Measurements from ENCODE around the gene USP22.
A peak's percentile ranks its signal among the peaks of the same experiment; 100 is the strongest.

USP22 gene

GRCh38 chr17:21002309-21003006, 40.4 kb downstream of the USP22 start:
- DNase-seq (ENCODE audit: low read depth in 3 of 3, low spot score in 1 of 3), result no peak

DNA sequence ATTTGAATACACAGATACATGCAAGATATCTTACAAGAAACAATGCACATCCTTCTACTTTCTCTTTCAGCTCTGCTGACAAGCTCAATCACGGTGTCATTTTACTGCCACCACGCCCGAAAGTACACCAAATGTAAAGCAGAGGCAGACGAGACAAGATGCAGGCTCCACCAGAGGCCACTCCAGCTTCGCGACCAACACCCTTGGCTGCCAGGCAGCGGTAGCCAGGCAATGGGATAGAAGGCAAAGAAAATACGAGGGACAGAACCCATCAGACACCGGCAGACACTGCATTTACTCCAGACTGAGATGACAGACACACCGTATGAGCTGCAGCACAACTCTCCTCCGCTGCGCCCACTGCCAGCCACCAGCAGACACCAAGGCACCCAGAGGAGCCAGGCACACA, 41.0 kb downstream of the USP22 start:
- no peak for DNase-seq (ENCODE audit: low read depth in 3 of 3, low spot score in 1 of 3)

GRCh38 chr17:21001111-21001812, 41.5 kb downstream of the USP22 start:
- DNase-seq (ENCODE audit: low read depth in 3 of 3, low spot score in 1 of 3), result no peak

GRCh38 chr17:20999841-21000532, 42.8 kb downstream of the USP22 start:
- DNase-seq (ENCODE audit: low read depth in 3 of 3, low spot score in 1 of 3), result no peak

GRCh38 chr17:20999044-20999573, 43.7 kb downstream of the USP22 start:
- no peak for DNase-seq (ENCODE audit: low read depth in 3 of 3, low spot score in 1 of 3)

DNA sequence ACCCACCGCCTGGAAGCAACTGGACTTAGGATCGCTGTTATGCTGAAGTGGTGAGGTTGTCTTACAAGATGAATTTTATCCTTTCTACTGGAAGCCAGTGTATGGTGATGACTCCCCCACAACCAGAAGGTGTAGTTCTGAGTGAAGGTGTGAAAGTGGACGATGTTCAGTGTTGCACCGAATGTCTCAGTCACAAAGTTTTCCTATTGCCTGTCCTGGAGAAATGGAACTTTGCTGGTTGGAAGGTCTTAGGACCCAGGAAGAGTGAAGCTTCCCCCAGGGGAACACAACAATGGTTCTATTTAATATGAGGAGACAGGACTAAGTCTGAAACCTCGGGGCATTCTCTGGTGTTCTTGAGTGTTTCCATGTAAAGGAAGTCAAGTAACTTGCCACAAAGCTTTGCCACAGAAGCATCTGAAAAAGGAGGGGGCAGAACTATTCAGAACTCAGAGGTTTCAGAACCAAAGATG, 44.2 kb downstream of the USP22 start:
- DNase-seq (ENCODE audit: low read depth in 3 of 3, low spot score in 1 of 3), result no peak

- DNase-seq (ENCODE audit: low read depth in 3 of 3, low spot score in 1 of 3), result no peak
These were observed 44.9 kb downstream of the USP22 start for GRCh38 chr17:20997711-20998570.

DNA sequence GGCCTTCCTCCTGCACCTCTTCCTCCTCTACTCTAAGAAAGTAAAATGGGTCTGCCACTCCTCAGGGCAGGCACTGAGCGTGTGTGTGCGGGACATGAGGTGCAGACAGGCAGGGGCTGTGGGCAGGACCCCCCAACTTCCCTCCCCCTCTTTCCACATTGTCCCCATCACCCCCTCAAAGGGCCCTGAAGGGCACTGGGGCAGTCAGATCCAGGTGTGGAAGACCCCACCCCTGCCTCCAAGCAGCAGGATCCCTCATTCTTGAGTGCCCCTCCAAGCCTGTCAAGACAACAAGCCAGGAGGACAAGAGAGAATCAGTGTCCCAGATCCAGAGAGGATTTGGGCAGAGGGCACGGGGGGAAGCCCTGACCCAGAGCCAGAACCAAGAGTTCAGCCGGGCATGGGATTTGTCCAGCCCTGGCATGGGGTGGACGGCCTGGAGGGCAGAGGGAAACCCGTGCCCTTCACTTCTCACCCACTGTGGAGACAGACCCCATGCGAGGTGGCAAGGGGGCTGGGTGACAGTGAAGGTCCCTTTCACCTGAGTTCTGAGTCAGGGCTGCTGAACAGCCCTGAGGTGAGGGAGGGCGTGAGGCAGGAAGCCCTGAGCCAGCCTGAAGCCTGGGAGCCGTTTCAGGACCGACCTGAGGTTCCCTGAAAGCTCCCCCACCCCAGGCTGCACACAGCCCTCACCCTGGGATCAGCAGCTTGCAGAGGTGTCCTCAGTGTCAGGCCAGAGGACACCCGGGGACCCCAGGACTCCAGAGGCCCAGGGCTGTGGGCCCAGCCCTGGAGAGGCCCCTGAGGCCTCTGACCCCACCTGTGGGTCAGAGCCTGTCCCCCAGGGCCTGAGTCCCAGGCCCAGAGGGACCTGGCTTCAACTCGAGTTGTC, 45.8 kb downstream of the USP22 start:
- no peak for DNase-seq (ENCODE audit: low read depth in 3 of 3, low spot score in 1 of 3)

GRCh38 chr17:20995873-20996723, 46.7 kb downstream of the USP22 start:
- no peak for DNase-seq (ENCODE audit: low read depth in 3 of 3, low spot score in 1 of 3)

GRCh38 chr17:20995164-20995872, 47.5 kb downstream of the USP22 start:
- no peak for DNase-seq (ENCODE audit: low read depth in 3 of 3, low spot score in 1 of 3)

- no peak for DNase-seq (ENCODE audit: low read depth in 3 of 3, low spot score in 1 of 3)
These were observed 48.0 kb downstream of the USP22 start for GRCh38 chr17:20994779-20995149.

DNA sequence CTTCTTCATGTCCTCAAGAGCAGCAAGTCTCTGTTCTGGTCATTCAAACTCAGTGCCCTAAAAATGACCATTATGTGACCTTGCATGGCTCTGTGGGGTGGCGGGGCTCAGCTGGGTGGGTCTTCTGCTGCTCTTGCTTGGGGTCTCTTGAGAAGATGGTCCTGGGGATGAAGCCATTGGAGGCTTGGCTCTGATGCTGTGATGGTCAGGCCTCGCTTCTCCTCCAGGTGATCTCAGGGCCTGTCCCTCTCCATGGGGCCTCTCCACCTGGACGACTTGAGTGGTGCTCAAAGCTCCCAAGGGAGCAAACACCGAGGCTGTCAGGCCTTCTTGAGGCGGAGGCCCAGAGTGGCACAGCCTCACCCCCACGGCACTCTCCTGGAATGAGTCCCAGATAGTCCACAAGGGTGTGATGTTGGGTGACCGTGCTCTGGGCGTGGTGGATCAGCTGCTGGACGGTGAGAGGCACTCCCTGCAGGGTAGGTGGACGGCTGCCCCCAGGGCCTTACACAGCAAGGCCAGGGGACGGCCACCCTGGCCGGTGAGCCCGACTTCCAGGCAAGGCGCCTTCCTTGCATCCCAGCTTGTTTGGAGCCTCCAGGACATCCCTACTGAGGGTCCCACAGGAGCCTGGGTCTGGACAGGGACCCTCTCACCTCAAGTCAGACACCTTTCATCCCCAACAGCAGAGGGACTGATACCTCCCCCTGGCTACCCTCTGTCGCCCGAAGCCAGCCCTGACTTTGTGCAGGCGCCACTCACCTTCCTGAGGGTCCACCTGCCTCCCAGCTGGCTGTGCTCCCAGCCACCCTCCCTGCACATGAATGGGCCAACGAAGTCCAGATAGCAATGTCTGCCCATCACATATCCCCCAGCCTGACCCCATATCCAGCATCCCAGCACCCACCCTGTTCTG, 48.7 kb downstream of the USP22 start:
- DNase-seq (ENCODE audit: low read depth in 3 of 3, low spot score in 1 of 3), result no peak

GRCh38 chr17:20992987-20993862, 49.6 kb downstream of the USP22 start:
- DNase-seq (ENCODE audit: low read depth in 3 of 3, low spot score in 1 of 3), result peak in 2 of 3 donors; percentile 34 to 44

GRCh38 chr17:20992416-20992815, 50.4 kb downstream of the USP22 start:
- no peak for DNase-seq (ENCODE audit: low read depth in 3 of 3, low spot score in 1 of 3)

DNA sequence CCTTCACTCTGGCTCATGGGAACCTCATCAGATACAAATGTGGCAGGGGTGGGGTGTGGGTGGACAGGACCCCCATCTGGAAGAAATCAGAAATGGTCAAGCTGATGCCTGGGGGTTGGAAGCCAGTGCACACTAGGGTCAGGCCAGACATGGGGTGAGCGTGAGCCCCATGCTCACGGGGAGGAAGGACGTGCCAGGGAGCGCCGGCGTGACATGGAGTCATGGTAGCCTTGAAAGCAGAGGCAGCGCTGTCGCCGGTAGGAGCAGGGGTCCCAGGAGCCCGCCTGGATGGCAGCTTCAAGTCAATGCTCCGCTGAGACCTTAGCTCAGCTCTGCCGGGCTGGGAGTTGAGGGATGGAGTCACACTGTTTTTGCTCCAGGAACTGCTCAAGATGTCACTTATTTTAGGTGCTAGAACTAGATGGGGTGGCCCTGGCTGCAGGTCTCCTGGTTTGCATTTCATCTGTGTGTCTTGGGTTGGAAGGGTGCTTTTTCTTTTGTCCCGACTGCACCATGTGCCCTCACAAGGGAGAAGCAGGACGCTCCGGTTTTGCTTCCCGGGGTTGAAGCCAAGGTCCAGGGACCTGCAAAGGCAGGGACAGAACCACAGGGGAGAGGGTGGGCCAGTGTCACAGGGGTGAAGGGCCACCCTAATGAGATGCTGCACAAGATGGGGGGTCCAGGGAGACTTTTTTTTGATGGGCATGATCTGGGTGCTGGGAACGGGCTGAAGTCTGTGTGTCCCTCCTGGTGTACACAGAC, 51.4 kb downstream of the USP22 start:
- no peak for DNase-seq (ENCODE audit: low read depth in 3 of 3, low spot score in 1 of 3)
